ENCODE data around the gene ATP8A2.
A peak's percentile ranks its signal among the peaks of the same experiment; 100 is the strongest.

Gene ATP8A2

DNA sequence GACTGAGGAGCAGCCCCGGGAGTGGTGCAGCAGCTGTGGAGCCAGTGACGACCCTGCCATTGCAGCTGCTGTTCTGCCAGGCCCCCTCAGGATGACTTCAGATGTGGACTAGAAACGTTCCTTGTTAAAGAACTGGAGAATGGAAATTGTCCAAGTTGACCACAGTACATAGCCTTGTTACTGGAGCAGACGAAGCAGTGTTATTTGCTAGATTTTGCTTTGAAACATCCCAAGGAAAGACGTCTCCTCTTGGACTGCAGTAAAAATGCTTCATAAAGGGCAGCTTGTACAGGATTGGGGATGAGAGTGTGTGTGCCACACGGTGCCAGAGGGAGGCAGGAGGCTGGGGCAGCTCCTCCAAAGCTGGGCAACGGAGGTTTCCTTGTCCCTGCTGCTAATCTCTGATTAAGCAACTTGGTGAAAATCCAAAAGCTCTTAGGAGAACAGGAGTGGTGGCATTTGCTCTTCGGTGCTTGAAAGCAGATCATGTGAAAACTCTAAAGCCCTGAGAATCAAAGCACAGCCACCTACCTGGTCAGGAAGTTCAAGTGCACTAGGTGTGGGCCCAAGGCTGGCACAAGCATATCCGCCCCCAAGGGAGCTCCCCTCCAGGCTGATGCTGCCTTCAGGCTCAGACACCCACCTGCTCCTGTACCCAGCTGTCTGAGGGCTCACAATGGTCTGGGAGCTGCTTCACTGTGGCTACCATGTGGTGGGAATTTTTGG is 645.6 kb downstream of the ATP8A2 start:
- no peak for DNase-seq (ENCODE audit: low read depth)

DNA sequence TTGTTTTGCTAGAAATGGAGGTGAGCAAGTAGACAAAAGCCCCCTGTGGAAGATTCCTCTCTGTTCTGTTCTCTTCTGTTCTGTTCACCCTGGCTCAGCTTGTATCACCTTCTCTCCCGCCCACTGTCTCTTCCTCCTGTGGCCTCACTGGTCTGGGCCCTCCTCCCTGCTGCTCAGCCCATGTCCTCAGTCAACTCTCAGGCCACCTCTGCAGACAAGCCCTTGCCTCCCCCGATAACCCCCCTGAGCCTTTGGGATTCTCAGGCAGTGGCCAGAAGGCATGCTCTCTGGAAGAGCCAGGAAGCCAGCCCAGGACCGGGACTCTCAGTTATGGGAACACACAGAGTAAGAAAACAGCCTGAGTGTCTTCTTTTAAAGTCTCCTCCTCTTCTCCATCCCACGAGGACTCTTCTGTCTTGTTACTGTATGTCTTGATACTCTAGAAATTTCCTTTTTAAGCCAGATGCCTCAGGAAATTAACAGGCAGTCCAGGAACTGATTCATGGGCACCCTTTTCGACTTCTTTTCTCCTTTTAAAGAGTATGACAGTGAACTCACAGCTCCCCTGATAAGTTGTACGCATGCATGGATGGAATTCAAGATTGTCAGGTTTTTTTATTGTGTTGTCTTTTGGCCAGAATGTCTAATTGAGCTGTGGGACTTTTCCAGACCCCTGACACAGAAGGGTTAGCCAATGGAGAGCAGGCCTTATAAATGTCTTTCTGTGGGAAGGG is 646.3 kb downstream of the ATP8A2 start:
- peak; percentile 59 for DNase-seq (ENCODE audit: low read depth)

DNA sequence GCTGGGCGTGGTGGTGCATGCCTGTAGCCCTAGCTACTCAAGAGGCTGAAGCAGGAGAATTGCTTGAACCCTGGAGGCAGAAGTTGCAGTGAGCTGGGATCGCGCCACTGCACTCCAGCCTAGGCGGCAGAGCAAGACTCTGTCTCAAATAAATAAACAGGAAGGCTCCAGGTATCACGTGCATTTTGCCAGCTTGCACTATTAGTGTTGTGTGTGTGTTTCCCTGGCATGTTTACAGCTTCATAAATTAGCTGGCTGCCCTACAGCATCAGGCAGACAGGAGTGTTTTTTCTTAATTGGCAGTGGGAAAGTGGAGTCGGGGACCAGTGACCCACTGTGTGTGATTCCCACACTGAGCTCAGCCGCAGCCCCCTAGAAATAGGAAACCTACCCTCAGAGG is 647.5 kb downstream of the ATP8A2 start:
- DNase-seq (ENCODE audit: low read depth): no peak

DNA sequence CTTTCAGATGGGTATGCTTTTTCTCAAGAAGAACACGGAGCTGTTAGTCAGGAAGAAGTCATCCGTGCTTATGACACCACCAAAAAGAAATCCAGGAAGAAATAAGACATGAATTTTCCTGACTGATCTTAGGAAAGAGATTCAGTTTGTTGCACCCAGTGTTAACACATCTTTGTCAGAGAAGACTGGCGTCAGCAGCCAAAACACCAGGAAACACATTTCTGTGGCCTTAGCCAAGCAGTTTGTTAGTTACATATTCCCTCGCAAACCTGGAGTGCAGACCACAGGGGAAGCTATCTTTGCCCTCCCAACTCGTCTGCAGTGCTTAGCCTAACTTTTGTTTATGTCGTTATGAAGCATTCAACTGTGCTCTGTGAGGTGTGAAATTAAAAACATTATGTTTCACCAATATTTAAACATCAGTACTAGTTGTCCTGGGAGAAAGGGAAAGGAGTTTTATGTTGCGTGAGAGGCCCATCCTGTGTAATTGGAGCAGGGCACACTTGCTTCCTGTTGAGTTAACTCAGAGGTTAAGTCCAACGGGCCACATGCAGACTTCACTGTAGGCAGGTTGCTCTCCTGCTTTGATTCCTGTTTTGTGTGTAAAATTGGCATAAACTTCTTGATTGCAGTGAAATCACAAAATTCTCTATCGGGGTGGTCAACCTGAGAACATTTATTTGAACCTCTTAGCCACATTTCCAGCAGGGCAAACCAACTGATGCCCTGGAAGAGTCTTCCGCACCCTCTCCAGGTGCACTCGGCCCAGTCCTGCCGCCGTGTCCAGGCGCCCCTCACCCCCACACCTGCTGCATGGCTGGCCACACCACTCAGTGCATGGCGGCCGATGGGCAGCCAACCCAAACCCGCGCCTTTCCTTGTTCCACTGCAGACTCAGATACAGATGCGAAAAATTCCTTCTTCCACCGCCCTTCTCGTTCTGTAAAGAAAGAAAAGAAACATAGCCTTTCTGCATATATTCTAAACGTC is 648.4 kb downstream of the ATP8A2 start:
- DNase-seq (ENCODE audit: low read depth): peak; percentile 81

DNA sequence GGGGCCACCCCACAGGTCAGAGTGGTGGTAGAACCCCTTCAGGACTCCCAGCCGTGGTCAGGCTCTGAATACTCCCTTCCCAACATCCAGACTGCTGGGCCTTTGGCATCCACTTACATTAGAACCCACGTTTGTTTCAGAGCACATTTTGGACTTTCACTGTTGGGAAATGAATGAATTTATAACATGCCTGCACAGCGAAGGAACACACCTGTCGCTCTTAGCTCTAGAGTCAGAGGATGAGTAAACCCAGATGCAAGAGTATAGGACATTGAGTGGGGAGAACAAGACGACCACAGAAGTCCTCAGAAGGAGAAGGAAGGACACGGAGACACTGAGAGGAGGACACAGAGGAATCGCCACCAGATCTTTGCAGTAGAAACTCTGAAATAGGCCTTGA is 649.1 kb downstream of the ATP8A2 start:
- no peak for DNase-seq (ENCODE audit: low read depth)

DNA sequence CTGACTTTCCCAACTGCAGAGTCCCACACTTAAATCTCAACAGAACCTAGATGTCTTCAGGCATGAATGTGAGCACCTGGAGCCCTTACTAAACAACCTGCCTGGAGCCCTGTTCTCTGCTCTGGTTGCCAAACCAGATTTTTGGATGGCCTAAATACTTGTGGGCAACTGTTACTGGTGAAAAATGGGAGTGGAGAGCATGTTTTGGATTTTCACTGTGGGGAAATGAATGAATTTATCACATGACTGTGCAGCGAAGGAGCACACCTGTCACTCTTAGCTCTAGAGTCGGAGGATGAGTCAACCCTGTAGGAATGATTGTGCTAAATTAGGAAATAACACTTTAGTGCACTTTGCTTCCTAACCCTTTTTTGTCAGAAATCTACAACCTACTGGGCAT is 649.7 kb downstream of the ATP8A2 start:
- DNase-seq (ENCODE audit: low read depth): no peak

DNA sequence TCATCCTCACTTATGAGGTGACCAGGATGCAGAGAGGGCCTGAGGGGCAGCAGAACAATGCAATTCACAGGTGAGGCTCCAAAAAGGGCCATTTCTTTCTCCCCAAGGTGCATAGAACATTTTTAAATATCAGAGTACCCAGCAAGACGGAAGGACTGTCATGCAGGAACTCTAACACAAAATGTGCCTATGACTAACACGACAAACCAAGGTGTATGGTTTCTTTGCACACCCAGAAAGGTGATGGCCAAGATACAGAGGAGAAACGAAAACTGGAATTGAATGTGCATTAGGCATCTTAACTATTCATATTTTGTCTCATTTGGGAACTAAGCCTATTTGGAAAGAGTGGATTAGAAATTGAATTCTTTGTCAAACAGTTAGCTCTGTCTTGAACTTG is 650.2 kb downstream of the ATP8A2 start:
- no peak for DNase-seq (ENCODE audit: low read depth)

DNA sequence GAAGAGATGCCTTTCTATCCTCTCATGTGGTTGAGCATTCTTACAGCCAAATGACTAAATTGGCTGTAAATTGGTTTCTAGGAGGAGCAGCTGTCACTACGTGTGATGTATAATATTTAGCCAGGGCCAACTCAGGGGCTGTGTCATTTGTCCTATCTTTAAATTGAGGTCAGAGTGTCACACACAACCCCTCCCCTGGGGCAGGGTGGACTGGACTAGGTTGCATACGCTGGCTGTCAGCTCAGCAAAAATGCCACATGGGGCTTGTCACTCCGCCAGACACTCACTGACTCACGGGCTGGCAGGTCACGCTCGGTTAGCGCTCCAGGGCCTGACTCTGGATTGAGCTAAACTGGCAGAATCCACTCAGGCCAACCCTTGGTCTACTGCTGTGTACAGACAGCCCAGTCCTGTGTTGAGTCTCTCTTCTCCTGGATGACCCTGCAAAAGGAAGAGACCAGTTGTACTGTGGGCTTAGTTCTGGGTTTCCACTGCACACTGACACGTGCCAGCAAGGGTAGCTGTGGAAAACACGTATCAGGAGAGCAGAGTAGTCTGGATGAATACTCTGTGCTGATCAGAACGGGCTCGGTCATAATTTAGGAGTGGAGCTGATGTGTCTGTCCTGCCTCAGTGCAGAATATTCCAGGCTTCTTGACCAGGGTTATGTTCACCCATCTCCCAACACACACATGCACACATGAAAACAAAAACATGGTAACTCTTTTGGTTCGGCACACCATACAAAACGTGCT is 650.9 kb downstream of the ATP8A2 start:
- DNase-seq (ENCODE audit: low read depth): peak; percentile 83

DNA sequence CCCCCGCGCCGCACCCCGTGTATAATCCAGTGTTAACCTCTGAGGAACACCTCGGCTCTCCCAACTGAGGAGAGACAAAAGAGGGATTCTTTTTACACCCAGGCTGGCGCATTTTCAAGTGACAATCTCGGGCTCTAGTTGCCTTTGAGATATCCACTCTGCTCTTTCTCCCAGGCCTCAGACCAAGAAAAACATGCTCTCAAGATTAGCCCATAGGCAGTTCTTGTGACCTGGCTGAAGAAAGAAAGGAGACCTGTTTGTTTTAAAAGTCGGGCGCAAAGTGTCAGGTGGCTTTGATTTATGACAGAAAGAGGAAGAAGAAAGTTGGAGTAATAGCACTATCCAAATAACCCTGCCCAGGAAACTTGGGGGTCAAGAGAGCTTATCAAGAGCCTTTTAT is 652.8 kb downstream of the ATP8A2 start:
- DNase-seq (ENCODE audit: low read depth): no peak

DNA sequence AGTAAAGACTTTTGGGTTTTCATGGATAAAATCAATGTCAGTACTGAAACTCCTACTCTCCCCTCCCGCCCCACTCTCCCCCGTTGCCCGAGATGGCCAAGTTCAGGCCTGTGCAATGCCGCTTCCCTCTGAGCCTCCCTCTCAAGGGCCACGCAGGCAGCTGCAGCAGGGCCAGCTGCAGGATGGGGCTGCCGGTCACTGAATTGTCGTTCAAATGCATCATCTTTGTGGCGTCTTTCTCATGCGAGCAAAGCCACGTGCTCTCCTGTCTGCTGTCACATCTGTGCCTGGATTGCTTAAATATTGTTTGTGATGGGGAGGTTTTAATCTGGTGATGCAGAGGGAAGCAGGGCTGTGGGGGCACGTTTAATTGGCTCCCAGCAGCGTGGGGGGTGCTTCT is 653.4 kb downstream of the ATP8A2 start:
- no peak for DNase-seq (ENCODE audit: low read depth)

DNA sequence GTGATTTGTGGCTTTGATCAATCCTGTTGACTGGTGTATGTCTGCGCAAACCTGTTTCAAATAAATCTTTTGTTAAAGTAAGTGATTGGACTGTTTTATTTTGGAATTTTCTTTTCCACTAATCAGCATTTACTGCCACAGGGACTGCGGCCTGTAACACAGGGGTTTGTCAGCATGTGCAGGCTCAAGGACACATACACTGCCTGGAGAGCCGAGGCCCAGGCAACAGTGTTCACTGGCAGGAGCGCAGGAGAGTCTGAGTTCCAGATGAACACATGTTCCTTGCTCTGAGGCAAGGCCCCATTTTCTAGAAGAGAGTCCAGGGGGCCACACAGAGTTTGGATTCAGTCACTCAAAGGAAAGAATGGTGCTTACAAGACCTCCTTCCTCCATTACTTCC is 654.0 kb downstream of the ATP8A2 start:
- DNase-seq (ENCODE audit: low read depth): no peak

DNA sequence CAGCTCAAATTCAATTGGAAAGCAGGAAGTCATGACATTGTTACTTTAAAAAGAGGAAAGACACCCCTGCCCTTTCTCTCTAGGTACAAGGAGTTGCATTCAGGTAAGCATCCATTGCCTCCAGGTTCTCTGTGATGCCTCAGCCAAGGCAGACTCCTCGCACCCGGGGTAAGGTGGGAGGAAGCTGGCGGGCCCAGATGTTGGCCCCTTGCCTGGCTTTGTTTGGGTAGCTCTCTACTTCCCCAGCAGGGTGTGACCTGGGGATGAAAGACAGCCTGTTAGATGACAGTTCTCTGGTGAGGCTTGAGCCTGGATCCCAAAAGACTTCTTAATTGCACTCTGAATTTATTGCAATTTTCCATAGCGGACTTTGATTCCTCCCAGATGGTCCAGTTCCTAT is 654.4 kb downstream of the ATP8A2 start:
- no peak for DNase-seq (ENCODE audit: low read depth)

DNA sequence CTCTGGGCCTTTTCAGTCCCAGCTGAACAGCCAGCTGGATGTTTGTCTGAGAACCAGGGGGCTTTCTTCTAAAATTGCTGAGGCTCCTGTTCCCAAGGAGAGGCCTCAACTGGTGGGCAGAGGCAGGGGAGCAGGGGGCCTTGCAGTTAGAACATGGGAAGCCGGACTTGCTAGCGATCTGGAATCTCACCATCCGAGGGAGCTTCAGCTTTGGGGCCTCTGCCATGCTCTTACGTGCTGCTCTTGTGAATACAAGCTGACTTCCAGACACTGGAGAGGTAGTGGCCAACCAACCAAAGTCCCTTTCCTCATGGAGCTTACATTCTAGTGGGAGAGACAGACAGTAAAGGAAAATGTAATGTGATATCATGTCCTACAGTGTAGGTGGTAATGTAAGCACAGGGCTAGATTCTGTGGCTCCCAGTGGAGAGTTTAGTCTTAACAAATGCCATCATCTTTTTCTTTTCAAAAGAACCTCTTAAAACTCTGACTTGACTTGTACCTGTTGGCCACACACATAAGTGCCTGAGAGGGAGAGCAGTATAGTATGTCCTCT is 657.9 kb downstream of the ATP8A2 start:
- no peak for DNase-seq (ENCODE audit: low read depth)

DNA sequence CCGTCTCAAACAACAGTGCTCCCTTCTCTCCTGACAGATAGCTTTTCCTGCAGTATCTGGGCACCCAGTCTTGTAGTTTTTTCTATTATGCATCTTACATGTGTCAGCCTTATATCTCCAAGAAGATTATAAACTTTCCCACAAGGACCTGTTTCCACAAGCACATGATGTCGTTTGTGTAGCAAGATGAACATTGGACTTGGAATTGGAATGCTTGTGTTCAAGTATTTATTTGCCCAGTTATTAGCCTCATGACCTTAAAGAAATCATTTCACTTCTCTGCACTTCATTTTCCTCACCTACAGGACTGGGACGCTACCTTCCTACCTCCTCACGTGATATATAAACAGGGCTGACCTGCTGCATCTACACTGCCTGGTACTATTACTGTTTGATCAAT is 658.6 kb downstream of the ATP8A2 start:
- no peak for DNase-seq (ENCODE audit: low read depth)

DNA sequence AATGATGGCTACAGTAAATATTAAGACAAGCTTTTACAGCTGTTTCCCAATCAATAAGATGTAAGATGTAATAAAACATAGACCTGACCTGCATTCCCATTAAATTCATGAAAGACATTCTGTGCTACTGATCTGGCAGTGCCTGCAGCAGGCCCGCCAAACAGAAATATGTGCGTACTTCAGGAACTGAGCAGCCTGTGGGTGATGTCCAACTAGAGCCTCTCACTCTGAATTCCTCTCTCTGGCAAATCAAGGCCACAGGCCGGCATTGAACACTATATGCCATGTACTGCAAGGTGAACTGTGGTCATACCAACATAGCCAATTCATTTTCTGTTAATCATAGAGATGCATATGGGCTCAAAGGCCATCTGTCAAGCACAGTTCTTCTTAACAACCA is 662.2 kb downstream of the ATP8A2 start:
- DNase-seq (ENCODE audit: low read depth): no peak

DNA sequence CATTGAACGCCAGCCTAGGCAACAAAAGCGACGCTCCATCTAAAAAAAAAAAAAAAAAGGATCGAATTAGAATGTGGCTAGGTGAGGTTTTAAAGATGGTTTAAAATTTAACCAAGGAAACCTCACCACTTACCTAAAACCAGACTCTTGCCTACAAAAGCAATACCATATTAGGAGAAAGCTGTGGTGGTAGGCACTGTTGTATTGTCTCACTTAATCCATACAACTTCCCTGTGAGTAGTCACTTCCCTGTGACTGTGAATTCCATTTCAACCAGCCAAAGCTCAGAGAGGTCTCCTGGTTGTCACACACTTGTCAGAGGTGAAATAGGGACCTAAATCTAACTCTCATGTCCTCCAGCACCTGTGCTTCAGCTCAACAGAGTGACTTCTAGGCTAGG is 664.6 kb downstream of the ATP8A2 start:
- no peak for DNase-seq (ENCODE audit: low read depth)

DNA sequence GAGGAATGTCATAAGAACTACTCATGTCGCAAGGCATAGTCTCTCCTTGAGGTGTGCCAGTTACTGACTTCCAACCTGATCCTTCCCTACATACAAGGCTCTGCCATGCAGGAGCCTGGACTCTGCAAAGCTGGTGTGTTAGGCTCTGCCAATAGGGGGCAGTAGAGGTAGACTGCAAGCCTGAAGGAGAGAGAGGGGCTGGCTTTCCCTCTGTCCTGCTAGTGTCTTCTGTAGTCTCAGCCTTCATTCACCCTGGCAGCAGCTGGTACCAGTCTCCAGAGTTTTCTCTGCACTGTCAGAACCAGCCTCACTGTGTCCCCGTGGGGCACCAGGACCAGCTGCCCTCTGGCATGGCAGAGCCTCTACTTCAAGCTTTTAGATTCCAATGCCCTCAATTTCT is 665.5 kb downstream of the ATP8A2 start:
- DNase-seq (ENCODE audit: low read depth): peak; percentile 11

DNA sequence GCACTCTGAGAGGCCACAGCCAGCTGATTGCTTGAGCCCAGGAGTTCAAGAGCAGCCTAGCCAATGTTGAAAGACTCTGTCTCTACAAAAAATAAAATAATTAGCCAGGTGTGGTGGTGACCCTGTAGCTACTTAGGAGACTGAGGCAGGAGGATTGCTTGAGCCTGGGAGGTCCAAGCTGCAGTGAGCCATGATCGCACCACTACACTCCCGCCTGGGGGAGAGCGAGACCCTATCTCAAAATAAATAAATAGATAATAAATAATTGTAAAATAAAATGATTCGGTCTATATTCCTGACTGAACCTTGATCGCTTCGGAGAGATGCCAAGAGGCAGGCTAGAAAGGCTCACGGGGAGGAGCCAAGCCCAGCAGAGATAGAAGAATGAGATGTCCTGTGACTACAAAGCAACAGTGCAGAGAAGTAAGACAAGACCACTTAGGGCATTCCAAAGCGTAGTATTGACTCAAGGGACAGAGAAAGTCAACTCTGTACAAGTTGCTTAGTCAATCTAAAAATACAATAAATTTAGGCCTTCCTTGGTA is 667.2 kb downstream of the ATP8A2 start:
- DNase-seq (ENCODE audit: low read depth): no peak

DNA sequence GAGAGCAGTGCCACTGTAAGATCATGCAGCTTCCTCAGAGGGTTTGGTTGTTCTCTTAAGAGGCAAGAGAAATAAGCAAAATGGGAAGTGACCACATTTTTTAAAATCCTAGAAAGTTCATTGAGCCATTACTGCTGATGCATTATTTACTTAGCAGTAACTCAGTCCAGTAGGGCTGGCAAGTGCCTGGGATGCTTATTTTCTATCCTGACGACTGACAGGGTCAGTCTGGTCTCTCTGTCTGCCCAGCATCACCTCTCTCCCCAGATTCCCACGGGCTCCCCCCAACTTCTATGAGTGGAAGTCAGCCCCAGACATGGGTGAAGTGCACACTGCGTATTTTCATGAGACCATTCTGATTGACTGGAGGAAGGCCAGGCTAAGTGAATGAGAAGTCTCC is 669.7 kb downstream of the ATP8A2 start:
- DNase-seq (ENCODE audit: low read depth): no peak

DNA sequence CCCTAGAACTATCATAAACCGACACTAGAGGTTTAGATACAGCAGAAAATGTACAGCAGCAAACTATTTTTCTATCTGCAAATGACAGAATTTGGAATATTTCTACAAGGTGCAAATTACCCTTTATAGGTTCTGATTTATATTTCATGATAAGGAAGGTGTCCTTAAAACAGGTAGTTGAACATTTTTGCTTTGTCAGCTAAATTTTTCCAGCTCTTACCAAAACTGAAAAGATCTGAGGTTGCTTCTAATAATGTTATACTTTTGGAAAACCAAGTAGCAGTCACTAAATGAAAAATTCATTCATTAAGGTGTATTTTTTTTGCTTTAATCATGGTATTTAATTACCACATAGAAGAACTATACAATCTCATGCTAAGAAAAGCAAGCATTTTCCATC is 671.0 kb downstream of the ATP8A2 start:
- DNase-seq (ENCODE audit: low read depth): no peak

DNA sequence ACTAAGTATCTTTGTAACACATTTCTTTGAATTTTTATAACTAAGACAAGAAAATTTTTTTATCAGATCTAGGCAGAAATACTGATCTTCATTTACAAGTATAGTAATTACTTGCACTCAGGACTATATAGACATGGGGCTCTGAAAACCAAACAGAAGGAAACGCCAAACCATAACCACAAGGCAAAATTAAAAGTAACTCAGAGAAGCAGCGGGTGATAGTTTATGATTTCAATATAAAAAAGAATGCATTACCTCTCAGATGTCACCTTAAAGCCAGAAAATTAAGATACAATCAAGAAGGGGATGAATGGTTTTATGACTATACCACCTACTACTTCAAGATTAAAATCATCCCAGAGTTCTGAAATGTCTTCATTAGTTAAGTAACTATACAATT is 673.4 kb downstream of the ATP8A2 start:
- no peak for DNase-seq (ENCODE audit: low read depth)

Measured in EH (cell line).